ENCODE results near the gene RNF186.

RNF186 gene

DNA sequence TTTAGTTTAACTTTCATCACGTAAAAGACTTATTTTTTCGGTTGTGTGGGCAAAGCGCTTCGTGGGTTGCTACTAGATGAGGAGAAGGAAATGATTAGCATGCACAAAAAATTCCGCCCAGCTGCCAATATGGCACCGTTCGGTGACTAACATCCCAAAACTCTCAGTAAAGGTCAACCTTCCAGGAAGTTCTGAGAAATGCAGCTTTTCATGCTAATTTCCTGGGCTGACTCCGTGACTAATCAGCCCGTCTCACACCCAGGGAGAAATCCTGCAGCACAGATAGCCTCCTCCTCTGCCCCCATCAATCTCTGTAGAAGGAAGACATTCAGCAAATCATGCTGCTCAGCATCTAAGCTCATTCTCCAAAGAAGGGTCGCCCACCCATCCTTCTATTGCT lies 49.5 kb downstream of the RNF186 start:
- no peak for DNase-seq (ENCODE audit: low read depth in 2 of 2, low spot score in 1 of 2)

DNA sequence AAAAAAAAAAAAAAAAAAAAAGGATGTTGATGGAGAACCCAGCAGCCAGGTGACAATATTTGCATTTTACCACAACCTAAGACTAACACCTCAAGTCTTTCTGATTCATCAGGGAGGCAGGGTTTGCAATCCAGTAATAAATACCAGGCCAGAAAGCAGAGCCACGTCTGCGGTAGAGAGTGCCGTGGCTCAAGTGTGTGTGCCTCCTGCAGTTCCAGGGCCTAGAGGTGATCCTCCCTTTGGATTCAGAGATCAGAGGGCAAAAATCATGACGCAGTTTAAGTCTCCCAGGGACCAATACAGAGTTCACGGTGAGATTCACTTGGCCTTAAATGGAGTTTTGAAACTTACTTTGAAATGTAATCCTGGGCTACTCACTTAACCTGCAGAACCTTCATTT lies 50.2 kb downstream of the RNF186 start:
- DNase-seq (ENCODE audit: low read depth in 2 of 2, low spot score in 1 of 2), result no peak

All from stimulated activated CD8-positive, alpha-beta memory T cell treated with anti-CD3 and anti-CD28 coated beads, Interleukin-4, amount 100 ng/mL, for 4 hours (primary cell).